H1 (cell line): Measurements from ENCODE around the gene UVRAG.

ENCODE experiments used
- CTCF ChIP-seq, 3 experiments: IDR thresholded peaks; 1 replicate in 2 of 3; 2 replicates in 1 of 3; pipeline versions ENCODE4 v1.5.1 to v1.6.1; 2011; ENCODE audit warnings: low read length in 3 of 3, mild to moderate bottlenecking in 3 of 3, inconsistent platforms in 2 of 3, low read depth in 1 of 3, moderate library complexity in 1 of 3; ENCODE audit not compliant: insufficient read depth in 1 of 3; ENCODE audit errors: control extremely low read depth in 1 of 3
- EP300 ChIP-seq, 2 experiments: IDR thresholded peaks; 1 replicate in 1 of 2; 2 replicates in 1 of 2; pipeline ENCODE4 v1.6.1; 2011 to 2012; ENCODE audit warnings: low read depth in 2 of 2, low read length in 2 of 2, mild to moderate bottlenecking in 2 of 2, borderline replicate concordance in 1 of 2, inconsistent platforms in 1 of 2, moderate library complexity in 1 of 2
- JUND ChIP-seq: IDR thresholded peaks from 2 replicates; pipeline ENCODE4 v1.6.1; 2011; ENCODE audit warnings: mild to moderate bottlenecking, improper control_type of control experiment, low read length
- MAX ChIP-seq: IDR thresholded peaks from 2 replicates; pipeline ENCODE4 v1.6.1; 2012; ENCODE audit warnings: inconsistent platforms
- POLR2A ChIP-seq, 2 experiments: IDR thresholded peaks; 1 replicate in 1 of 2; 2 replicates in 1 of 2; pipeline ENCODE4 v1.6.1; 2011; ENCODE audit warnings: low read depth in 2 of 2, low read length in 2 of 2, mild to moderate bottlenecking in 2 of 2; ENCODE audit errors: control extremely low read depth in 1 of 2
- POLR2AphosphoS5 ChIP-seq: IDR thresholded peaks from 2 replicates; pipeline ENCODE4 v1.6.1; 2011; ENCODE audit warnings: low read depth, low read length
- RAD21 ChIP-seq, 2 experiments: IDR thresholded peaks in 1 of 2; conservative IDR thresholded peaks in 1 of 2; 2 replicates each; pipeline ENCODE4 v1.6.1; 2011; ENCODE audit warnings: low read depth in 2 of 2, low read length in 2 of 2, improper control_type of control experiment in 1 of 2, inconsistent platforms in 1 of 2, mild to moderate bottlenecking in 1 of 2, moderate library complexity in 1 of 2
- RXRA ChIP-seq: IDR thresholded peaks from 2 replicates; pipeline ENCODE4 v1.6.1; 2011; ENCODE audit warnings: low read depth, mild to moderate bottlenecking, low read length, moderate library complexity; ENCODE audit not compliant: insufficient read depth
- SP4 ChIP-seq: IDR thresholded peaks from 2 replicates; pipeline ENCODE4 v1.6.1; 2012; ENCODE audit warnings: low read length, inconsistent platforms
- TAF1 ChIP-seq: IDR thresholded peaks from 2 replicates; pipeline ENCODE4 v1.6.1; 2011; ENCODE audit warnings: mild to moderate bottlenecking, low read depth, low read length
- TCF12 ChIP-seq: IDR thresholded peaks from 2 replicates; pipeline ENCODE4 v1.6.1; 2011; ENCODE audit warnings: low read depth, mild to moderate bottlenecking, low read length
- ZNF274 ChIP-seq: IDR thresholded peaks from 2 replicates; pipeline ENCODE4 v1.7.0; 2012; ENCODE audit warnings: low read length, borderline replicate concordance; ENCODE audit errors: extremely low read depth
- TF ChIP-seq, protein P1 (sequence below): IDR thresholded peaks from 2 replicates; pipeline ENCODE4 v1.6.1; 2012; ENCODE audit warnings: low read length, inconsistent platforms

DNA sequence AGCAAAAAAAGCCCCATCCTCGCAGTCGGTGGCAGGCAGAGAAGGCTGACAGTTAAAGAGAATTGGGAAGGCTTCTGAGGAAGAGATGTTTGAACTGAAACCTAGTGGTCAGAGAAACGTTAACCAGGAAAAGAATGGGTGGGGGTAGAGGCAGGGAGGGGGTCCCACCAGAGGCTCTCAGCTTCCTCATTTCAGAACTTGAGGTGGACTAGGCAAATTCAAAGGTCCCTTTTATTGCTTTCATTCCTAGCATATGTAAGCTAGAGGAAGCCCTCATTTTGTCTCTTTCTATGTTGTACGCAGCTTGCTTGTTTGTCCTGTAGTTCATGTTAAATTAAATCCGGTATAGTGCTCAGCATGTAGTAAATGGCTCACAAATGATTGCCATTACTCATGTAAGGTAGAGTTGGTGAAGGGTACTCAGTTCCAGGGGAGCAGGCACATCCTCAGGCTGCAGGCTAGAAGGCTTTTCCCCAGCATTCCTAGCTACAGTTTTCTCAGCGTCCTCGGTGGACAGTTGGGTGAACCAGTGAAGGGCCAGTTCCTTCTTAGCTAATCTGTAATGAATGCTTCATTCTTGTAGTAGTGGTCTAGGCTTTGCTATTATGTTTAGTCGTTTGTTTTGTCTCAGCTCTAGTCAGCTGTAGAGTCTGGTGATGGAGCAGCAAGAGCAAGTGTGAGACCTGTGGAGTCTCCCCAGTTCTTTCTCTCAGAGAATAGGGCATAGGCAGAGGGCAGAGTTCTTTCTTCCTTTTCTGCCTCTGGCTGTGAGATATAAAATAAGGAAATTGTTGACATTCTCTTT, 58.6 kb downstream of the UVRAG start:
- no peak for TF ChIP-seq CTCF (IDR thresholded peaks at IDR 0.05; ENCODE audit: control extremely low read depth in 1 of 3, insufficient read depth in 1 of 3, low read depth in 1 of 3, low read length in 3 of 3)
- TF ChIP-seq TAF1 = no peak
- TF ChIP-seq POLR2A (IDR thresholded peaks at IDR 0.05; ENCODE audit: control extremely low read depth in 1 of 2, low read depth in 2 of 2, low read length in 2 of 2) = no peak
- no peak for TF ChIP-seq JUND
- TF ChIP-seq EP300 (IDR thresholded peaks at IDR 0.05; ENCODE audit: borderline replicate concordance in 1 of 2, low read depth in 2 of 2, low read length in 2 of 2) = no peak
- no peak for TF ChIP-seq SP4
- no peak for TF ChIP-seq RAD21 (IDR thresholded peaks at IDR 0.05 in 1 of 2, conservative IDR thresholded peaks at IDR 0.05 in 1 of 2; ENCODE audit: low read depth in 2 of 2, low read length in 2 of 2)
- no peak for TF ChIP-seq TCF12
- no peak for TF ChIP-seq POLR2AphosphoS5
- TF ChIP-seq RXRA = no peak
- no peak for TF ChIP-seq MAX
- TF ChIP-seq ZNF274 = no peak
- TF ChIP-seq, protein P1, sequence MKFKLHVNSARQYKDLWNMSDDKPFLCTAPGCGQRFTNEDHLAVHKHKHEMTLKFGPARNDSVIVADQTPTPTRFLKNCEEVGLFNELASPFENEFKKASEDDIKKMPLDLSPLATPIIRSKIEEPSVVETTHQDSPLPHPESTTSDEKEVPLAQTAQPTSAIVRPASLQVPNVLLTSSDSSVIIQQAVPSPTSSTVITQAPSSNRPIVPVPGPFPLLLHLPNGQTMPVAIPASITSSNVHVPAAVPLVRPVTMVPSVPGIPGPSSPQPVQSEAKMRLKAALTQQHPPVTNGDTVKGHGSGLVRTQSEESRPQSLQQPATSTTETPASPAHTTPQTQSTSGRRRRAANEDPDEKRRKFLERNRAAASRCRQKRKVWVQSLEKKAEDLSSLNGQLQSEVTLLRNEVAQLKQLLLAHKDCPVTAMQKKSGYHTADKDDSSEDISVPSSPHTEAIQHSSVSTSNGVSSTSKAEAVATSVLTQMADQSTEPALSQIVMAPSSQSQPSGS = no peak
